Panc1 (cell line): ENCODE measurements around the gene WFS1. TPM values are rescaled to one million over a fixed set of nuclear protein-coding genes. Genes with fewer than 3 reads are reported as not detected.

ENCODE experiments used
- ATAC-seq: fragments of 200-7000 bp; cut with Tn5 transposase; 2 replicates; pipeline ENCODE4 v1.9.1; 2020; ENCODE audit warnings: mild to moderate bottlenecking, moderate library complexity
- BruUV-seq: library from RNA; stranded (reverse); fragments of 400-500 nt; replicated peaks from 2 replicates; lab custom pipeline; 2021; lab: Mats Ljungman, UMichigan
- CTCF ChIA-PET: fragments of 300-600 bp; sonication (Branson Sonifier 250); formaldehyde crosslinking; loops from one replicate; lab custom pipeline; 2022; ENCODE audit warnings: antibody characterized with exemption; lab: Charles Lee
- POLR2A ChIA-PET: fragments of 300-600 bp; sonication (Branson Sonifier 250); formaldehyde crosslinking; loops from one replicate; lab custom pipeline; 2022; ENCODE audit warnings: antibody characterized with exemption; lab: Charles Lee
- DNase-seq: peaks from one replicate; pipeline ENCODE4 v3.0.0-alpha.2; 2010; ENCODE audit warnings: low read depth, low spot score
- H3K27ac ChIP-seq: 2 replicates; pipeline ENCODE4 v1.5.1; 2011; ENCODE audit warnings: mild to moderate bottlenecking, low read length, inconsistent platforms
- H3K27me3 ChIP-seq: fragments of 200-500 bp; sonication (Bioruptor generic); 2 replicates; pipeline ENCODE4 v1.6.0; 2014; ENCODE audit warnings: low read length, inconsistent platforms; ENCODE audit not compliant: control insufficient read depth, insufficient read depth
- H3K36me3 ChIP-seq: fragments of 200-500 bp; sonication (Bioruptor generic); 2 replicates; pipeline ENCODE4 v1.5.1; 2014; ENCODE audit warnings: inconsistent platforms, mild to moderate bottlenecking, low read length, moderate library complexity; ENCODE audit not compliant: control insufficient read depth, insufficient read depth
- H3K4me1 ChIP-seq: 2 replicates; pipeline ENCODE4 v1.5.1; 2011; ENCODE audit warnings: inconsistent platforms, mild to moderate bottlenecking, low read length, moderate library complexity; ENCODE audit not compliant: control insufficient read depth, insufficient read depth
- H3K4me3 ChIP-seq, 2 experiments: 2 replicates each; pipeline ENCODE4 v1.5.1; 2011 to 2012; ENCODE audit warnings: low read depth in 2 of 2, low read length in 2 of 2, mild to moderate bottlenecking in 2 of 2, inconsistent platforms in 1 of 2, moderate library complexity in 1 of 2
- H3K9me3 ChIP-seq: fragments of 200-500 bp; sonication (Bioruptor generic); 2 replicates; pipeline ENCODE4 v1.5.1; 2014; ENCODE audit warnings: low read depth, mild to moderate bottlenecking, inconsistent platforms, low read length, moderate library complexity; ENCODE audit not compliant: control insufficient read depth, insufficient read depth
- POLR2AphosphoS5 ChIP-seq: IDR thresholded peaks from 2 replicates; pipeline ENCODE4 v1.6.1; 2012; ENCODE audit warnings: mild to moderate bottlenecking, low read depth, low read length, moderate library complexity
- SIN3A ChIP-seq: IDR thresholded peaks from 2 replicates; pipeline ENCODE4 v1.6.1; 2012; ENCODE audit warnings: low read depth, mild to moderate bottlenecking, low read length, moderate library complexity, borderline replicate concordance; ENCODE audit not compliant: insufficient read depth
- TCF7L2 ChIP-seq: IDR thresholded peaks from 2 replicates; pipeline ENCODE4 v1.6.1; 2011; ENCODE audit warnings: mild to moderate bottlenecking, low read depth, low read length, inconsistent platforms
- in situ Hi-C: cut with HindIII; loops from 2 replicates; pipeline ENCODE4 v1.10.0; 2016; ENCODE audit warnings: low sequenced_read_pairs, low pct_unique_long_range_greater_than_20kb
- intact Hi-C: fragments of 100-400 bp; cut with micrococcal nuclease; formaldehyde crosslinking; loops from one replicate; pipeline ENCODE4 v1.10.0; 2022; ENCODE audit not compliant: unreplicated experiment
- total RNA-seq: library from RNA; stranded (reverse); gene quantifications from one replicate; pipeline ENCODE4 v1.2.1, GENCODE V29; 2021; ENCODE audit not compliant: unreplicated experiment
- TF ChIP-seq, protein P1 (sequence below): fragments of 450-650 bp; IDR thresholded peaks from 2 replicates; pipeline ENCODE4 v1.5.1; 2017; ENCODE audit warnings: mild to moderate bottlenecking
- TF ChIP-seq, protein P2 (sequence below), 2 experiments: IDR thresholded peaks; 2 replicates each; pipeline ENCODE4 v1.6.1; 2011 to 2012; ENCODE audit warnings: low read depth in 2 of 2, control low read depth in 1 of 2, low read length in 1 of 2, mild to moderate bottlenecking in 1 of 2, moderate library complexity in 1 of 2; ENCODE audit not compliant: insufficient read depth in 1 of 2

WFS1 gene
- total RNA-seq, 1 experiment from 2014 or later = 67.5 TPM

DNA sequence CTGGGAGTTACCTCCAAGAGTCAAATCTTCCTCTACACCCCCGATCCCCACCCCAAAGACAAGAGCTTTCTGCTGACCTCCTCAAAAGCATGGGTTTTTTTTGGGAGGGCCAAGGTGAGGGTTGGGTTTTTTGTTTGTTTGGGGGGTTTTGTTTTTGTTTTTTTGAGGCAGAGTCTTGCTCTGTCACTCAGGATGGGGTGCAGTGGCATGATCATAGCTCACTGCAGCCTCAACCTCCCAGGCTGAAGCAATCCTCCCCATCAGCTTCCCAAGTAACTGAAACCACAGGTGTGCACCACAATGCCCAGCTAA lies 18.7 kb upstream of the WFS1 start:
- no TSS peak for BruUV-seq
- H3K4me3 ChIP-seq = no peak overlapping the region
- in situ Hi-C loops (no loop called here), intact Hi-C loops (loop anchor here (1.0 kb wide), 1 partner anchor 76 kb away; no protein-coding TSS in a partner anchor)
- DNase-seq = no peak
- no peak for ATAC-seq
- H3K36me3 ChIP-seq = no peaks in the 10 kb centered on the region
- ChIA-PET CTCF (interaction anchor here (0.6 to 1.8 kb wide), 8 partner anchors 13 to 223 kb away, joined by 3 to 10 read pairs (median 4); no protein-coding TSS in a partner anchor), POLR2A (no interaction called here)
- TF ChIP-seq TCF7L2 (no peak), SIN3A (no peak), POLR2AphosphoS5 (no peak)
- TF ChIP-seq, protein P1, sequence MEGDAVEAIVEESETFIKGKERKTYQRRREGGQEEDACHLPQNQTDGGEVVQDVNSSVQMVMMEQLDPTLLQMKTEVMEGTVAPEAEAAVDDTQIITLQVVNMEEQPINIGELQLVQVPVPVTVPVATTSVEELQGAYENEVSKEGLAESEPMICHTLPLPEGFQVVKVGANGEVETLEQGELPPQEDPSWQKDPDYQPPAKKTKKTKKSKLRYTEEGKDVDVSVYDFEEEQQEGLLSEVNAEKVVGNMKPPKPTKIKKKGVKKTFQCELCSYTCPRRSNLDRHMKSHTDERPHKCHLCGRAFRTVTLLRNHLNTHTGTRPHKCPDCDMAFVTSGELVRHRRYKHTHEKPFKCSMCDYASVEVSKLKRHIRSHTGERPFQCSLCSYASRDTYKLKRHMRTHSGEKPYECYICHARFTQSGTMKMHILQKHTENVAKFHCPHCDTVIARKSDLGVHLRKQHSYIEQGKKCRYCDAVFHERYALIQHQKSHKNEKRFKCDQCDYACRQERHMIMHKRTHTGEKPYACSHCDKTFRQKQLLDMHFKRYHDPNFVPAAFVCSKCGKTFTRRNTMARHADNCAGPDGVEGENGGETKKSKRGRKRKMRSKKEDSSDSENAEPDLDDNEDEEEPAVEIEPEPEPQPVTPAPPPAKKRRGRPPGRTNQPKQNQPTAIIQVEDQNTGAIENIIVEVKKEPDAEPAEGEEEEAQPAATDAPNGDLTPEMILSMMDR = peak; percentile 58
- TF ChIP-seq, protein P2, sequence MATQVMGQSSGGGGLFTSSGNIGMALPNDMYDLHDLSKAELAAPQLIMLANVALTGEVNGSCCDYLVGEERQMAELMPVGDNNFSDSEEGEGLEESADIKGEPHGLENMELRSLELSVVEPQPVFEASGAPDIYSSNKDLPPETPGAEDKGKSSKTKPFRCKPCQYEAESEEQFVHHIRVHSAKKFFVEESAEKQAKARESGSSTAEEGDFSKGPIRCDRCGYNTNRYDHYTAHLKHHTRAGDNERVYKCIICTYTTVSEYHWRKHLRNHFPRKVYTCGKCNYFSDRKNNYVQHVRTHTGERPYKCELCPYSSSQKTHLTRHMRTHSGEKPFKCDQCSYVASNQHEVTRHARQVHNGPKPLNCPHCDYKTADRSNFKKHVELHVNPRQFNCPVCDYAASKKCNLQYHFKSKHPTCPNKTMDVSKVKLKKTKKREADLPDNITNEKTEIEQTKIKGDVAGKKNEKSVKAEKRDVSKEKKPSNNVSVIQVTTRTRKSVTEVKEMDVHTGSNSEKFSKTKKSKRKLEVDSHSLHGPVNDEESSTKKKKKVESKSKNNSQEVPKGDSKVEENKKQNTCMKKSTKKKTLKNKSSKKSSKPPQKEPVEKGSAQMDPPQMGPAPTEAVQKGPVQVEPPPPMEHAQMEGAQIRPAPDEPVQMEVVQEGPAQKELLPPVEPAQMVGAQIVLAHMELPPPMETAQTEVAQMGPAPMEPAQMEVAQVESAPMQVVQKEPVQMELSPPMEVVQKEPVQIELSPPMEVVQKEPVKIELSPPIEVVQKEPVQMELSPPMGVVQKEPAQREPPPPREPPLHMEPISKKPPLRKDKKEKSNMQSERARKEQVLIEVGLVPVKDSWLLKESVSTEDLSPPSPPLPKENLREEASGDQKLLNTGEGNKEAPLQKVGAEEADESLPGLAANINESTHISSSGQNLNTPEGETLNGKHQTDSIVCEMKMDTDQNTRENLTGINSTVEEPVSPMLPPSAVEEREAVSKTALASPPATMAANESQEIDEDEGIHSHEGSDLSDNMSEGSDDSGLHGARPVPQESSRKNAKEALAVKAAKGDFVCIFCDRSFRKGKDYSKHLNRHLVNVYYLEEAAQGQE (IDR thresholded peaks at IDR 0.05; ENCODE audit: insufficient read depth in 1 of 2, low read depth in 2 of 2, low read length in 1 of 2) = no peak
- 0 out of 2 replicates have a peak, but pooled peaks cover 4% of the 10 kb centered on the region for H3K27me3 ChIP-seq
- H3K27ac ChIP-seq = no peak overlapping the region
- H3K9me3 ChIP-seq = no peaks in the 10 kb centered on the region
- no peaks in the 10 kb centered on the region for H3K4me1 ChIP-seq

DNA sequence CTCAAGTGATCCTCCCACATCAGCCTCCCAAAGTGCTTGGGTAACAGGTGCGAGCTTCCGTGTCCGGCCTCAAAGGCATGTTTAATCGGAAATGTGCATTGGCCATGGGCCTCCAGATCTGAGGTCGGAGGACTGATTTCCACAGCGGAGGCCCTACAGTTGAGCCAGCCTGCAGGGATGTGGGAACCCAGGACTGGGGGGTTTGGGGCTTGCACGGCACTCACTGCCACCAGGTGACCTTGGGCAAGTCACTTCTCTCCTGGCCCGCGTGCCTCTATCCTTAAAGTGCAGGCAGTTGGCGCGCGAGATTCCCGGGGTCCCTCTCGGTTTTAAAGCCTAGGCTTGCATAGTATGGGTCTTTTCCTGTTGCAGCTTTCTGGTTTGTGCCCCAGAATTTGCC lies 18.3 kb upstream of the WFS1 start:
- POLR2A ChIA-PET = no interaction called here
- Histone ChIP-seq H3K4me1 (no peaks in the 10 kb centered on the region), H3K27me3 (0 out of 2 replicates have a peak, but pooled peaks cover 4% of the 10 kb centered on the region), H3K9me3 (no peaks in the 10 kb centered on the region), H3K36me3 (no peaks in the 10 kb centered on the region), H3K4me3 (no peak overlapping the region), H3K27ac (no peak overlapping the region)
- DNase-seq = no peak
- intact Hi-C loops (no loop called here), in situ Hi-C loops (no loop called here)
- CTCF ChIA-PET = interaction anchor here (0.6 to 1.8 kb wide), 7 partner anchors 13 to 125 kb away, joined by 3 to 10 read pairs (median 4); no protein-coding TSS in a partner anchor
- ATAC-seq = no peak
- BruUV-seq = no TSS peak
- TF ChIP-seq TCF7L2 = no peak
- TF ChIP-seq, protein P1 = no peak
- no peak for TF ChIP-seq POLR2AphosphoS5
